ENCODE measurements around the gene PIM2. TPM values are rescaled to one million over a fixed set of nuclear protein-coding genes. Genes with fewer than 3 reads are reported as not detected.

The PIM2 gene
- total RNA-seq, 4 donors from 2014 or later = 2.3 to 3.5 (median 2.4) TPM

GRCh38 chrX:48905090-48905790 is 13.6 kb downstream of the PIM2 start:
- Histone ChIP-seq H3K4me3 (no peak overlapping the region), H3K4me1 (peaks cover 0 to 2% of the 10 kb centered on the region in 2 donors), H3K27me3 (no peaks in the 10 kb centered on the region), H3K36me3 (peaks cover 0 to 24% of the 10 kb centered on the region in 2 donors), H3K9me3 (no peaks in the 10 kb centered on the region), H3K27ac (no peak overlapping the region)
- DNase-seq (no peak), ATAC-seq (no peak)
- TF ChIP-seq CTCF (IDR thresholded peaks at IDR 0.05 in 4 of 5, conservative IDR thresholded peaks at IDR 0.05 in 1 of 5) = no peak
- TF ChIP-seq POLR2A (IDR thresholded peaks at IDR 0.05) = no peak
- in situ Hi-C loops (cut with MboI; ENCODE audit: low sequenced_read_pairs in 4 of 4) (no loop called here), intact Hi-C loops (cut with DNase I; ENCODE audit: low total_unique reads) (no loop called here)

GRCh38 chrX:48904626-48905025 is 14.2 kb downstream of the PIM2 start:
- intact Hi-C loops (cut with DNase I; ENCODE audit: low total_unique reads) = no loop called here
- Histone ChIP-seq H3K4me3 (no peak overlapping the region), H3K9me3 (no peaks in the 10 kb centered on the region), H3K4me1 (no peaks in the 10 kb centered on the region), H3K27ac (no peak overlapping the region), H3K36me3 (peaks cover 0 to 24% of the 10 kb centered on the region in 2 donors), H3K27me3 (no peaks in the 10 kb centered on the region)
- ATAC-seq = no peak
- in situ Hi-C loops (cut with MboI; ENCODE audit: low sequenced_read_pairs in 4 of 4) = no loop called here
- TF ChIP-seq POLR2A (IDR thresholded peaks at IDR 0.05) (no peak), CTCF (IDR thresholded peaks at IDR 0.05 in 4 of 5, conservative IDR thresholded peaks at IDR 0.05 in 1 of 5) (no peak)
- no peak for DNase-seq

- intact Hi-C loops (cut with DNase I; ENCODE audit: low total_unique reads) (no loop called here), in situ Hi-C loops (cut with MboI; ENCODE audit: low sequenced_read_pairs in 4 of 4) (no loop called here)
- TF ChIP-seq CTCF (IDR thresholded peaks at IDR 0.05 in 4 of 5, conservative IDR thresholded peaks at IDR 0.05 in 1 of 5) (no peak), POLR2A (IDR thresholded peaks at IDR 0.05) (no peak)
- Histone ChIP-seq H3K27me3 (no peaks in the 10 kb centered on the region), H3K9me3 (no peaks in the 10 kb centered on the region), H3K4me1 (peaks cover 0 to 3% of the 10 kb centered on the region in 2 donors), H3K36me3 (peaks cover 0 to 24% of the 10 kb centered on the region in 2 donors), H3K27ac (no peak overlapping the region), H3K4me3 (no peak overlapping the region)
- ATAC-seq (no peak), DNase-seq (no peak)
Observed at GRCh38 chrX:48904180-48904579, 14.6 kb downstream of the PIM2 start.

GRCh38 chrX:48903290-48903689 is 15.5 kb downstream of the PIM2 start:
- DNase-seq (no peak), ATAC-seq (no peak)
- no peaks in the 10 kb centered on the region for H3K9me3 ChIP-seq
- peaks cover 0 to 24% of the 10 kb centered on the region in 2 donors for H3K36me3 ChIP-seq
- H3K4me3 ChIP-seq = no peak overlapping the region
- intact Hi-C loops (cut with DNase I; ENCODE audit: low total_unique reads) (no loop called here), in situ Hi-C loops (cut with MboI; ENCODE audit: low sequenced_read_pairs in 4 of 4) (no loop called here)
- no peak overlapping the region for H3K27ac ChIP-seq
- H3K27me3 ChIP-seq = no peaks in the 10 kb centered on the region
- H3K4me1 ChIP-seq = peaks cover 0 to 7% of the 10 kb centered on the region in 2 donors
- TF ChIP-seq POLR2A (IDR thresholded peaks at IDR 0.05) = no peak
- no peak for TF ChIP-seq CTCF (IDR thresholded peaks at IDR 0.05 in 4 of 5, conservative IDR thresholded peaks at IDR 0.05 in 1 of 5)
